Left ventricle myocardium inferior (tissue), 1 donor: ENCODE measurements around the gene CRYBA4. TPM values are rescaled to one million over a fixed set of nuclear protein-coding genes. Genes with fewer than 3 reads are reported as not detected.

ENCODE experiments used
- DNase-seq: peaks from one replicate; pipeline ENCODE4 v3.0.0-alpha.2; 2020
- H3K27ac ChIP-seq: fragments of 200-600 bp; replicated peaks from 2 replicates; pipeline ENCODE4 v1.8.0; 2021
- H3K27me3 ChIP-seq: fragments of 200-600 bp; 2 replicates; pipeline ENCODE4 v1.8.0; 2021; ENCODE audit warnings: low read depth
- H3K36me3 ChIP-seq: fragments of 200-600 bp; 2 replicates; pipeline ENCODE4 v1.8.0; 2021
- H3K4me1 ChIP-seq: fragments of 200-600 bp; 2 replicates; pipeline ENCODE4 v1.8.0; 2021
- H3K4me3 ChIP-seq: fragments of 200-600 bp; 2 replicates; pipeline ENCODE4 v1.8.0; 2021; ENCODE audit warnings: mild to moderate bottlenecking, moderate library complexity
- H3K9me3 ChIP-seq: fragments of 200-600 bp; replicated peaks from 2 replicates; pipeline ENCODE4 v1.8.0; 2021
- CTCF ChIP-seq: fragments of 200-600 bp; IDR thresholded peaks from 2 replicates; pipeline ENCODE4 v1.8.0; 2021; ENCODE audit warnings: antibody characterized with exemption, mild to moderate bottlenecking, borderline replicate concordance
- intact Hi-C: fragments of 100-400 bp; cut with micrococcal nuclease; formaldehyde crosslinking; loops from one replicate; pipeline ENCODE4 v1.11.0; 2022
- total RNA-seq: library from RNA; stranded (reverse); fragmentation: NEBNext Ultra II Directional; extraction: Animal tissue kit (Norgen Biotek cat#: 25700); gene quantifications from one replicate; pipeline ENCODE4 v1.2.1, GENCODE V29; 2021
- donor health status: DM: no; HTN: yes; CAD: no; lungs with severe emphysema.

Gene CRYBA4
- total RNA-seq, 1 donor from 2014 or later = not detected

- intact Hi-C loops = no loop called here
- peak; percentile 71 for TF ChIP-seq CTCF
- DNase-seq = peak; percentile 91
Observed at GRCh38 chr22:26672590-26673468, 51.1 kb downstream of the CRYBA4 start.

GRCh38 chr22:26673486-26673885 lies 51.7 kb downstream of the CRYBA4 start:
- Histone ChIP-seq H3K9me3 (no peaks in the 10 kb centered on the region), H3K4me1 (peaks cover 40% of the 10 kb centered on the region), H3K36me3 (no peaks in the 10 kb centered on the region), H3K4me3 (peak overlapping the region; percentile 81), H3K27ac (peak overlapping the region; percentile 96), H3K27me3 (no peaks in the 10 kb centered on the region)
- no peak for TF ChIP-seq CTCF
- intact Hi-C loops = no loop called here
- DNase-seq = no peak

More at GRCh38 chr22:26672590-26673468, 51.1 kb downstream of the CRYBA4 start:
- peak overlapping the region; percentile 96 for H3K27ac ChIP-seq
- H3K36me3 ChIP-seq = no peaks in the 10 kb centered on the region
- H3K9me3 ChIP-seq = no peaks in the 10 kb centered on the region
- H3K4me3 ChIP-seq = peak overlapping the region; percentile 81
- peaks cover 5% of the 10 kb centered on the region for H3K27me3 ChIP-seq
- H3K4me1 ChIP-seq = peaks cover 40% of the 10 kb centered on the region

GRCh38 chr22:26674211-26675190 lies 52.7 kb downstream of the CRYBA4 start:
- Histone ChIP-seq H3K27me3 (no peaks in the 10 kb centered on the region), H3K4me3 (peak overlapping the region; percentile 81), H3K36me3 (no peaks in the 10 kb centered on the region), H3K4me1 (peaks cover 48% of the 10 kb centered on the region), H3K27ac (peak overlapping the region; percentile 96), H3K9me3 (no peaks in the 10 kb centered on the region)
- intact Hi-C loops = no loop called here
- DNase-seq = no peak
- no peak for TF ChIP-seq CTCF

GRCh38 chr22:26675687-26676268 lies 54.0 kb downstream of the CRYBA4 start:
- TF ChIP-seq CTCF = no peak
- H3K9me3 ChIP-seq = no peaks in the 10 kb centered on the region
- DNase-seq = no peak
- peaks cover 4% of the 10 kb centered on the region for H3K36me3 ChIP-seq
- peaks cover 48% of the 10 kb centered on the region for H3K4me1 ChIP-seq
- H3K27me3 ChIP-seq = no peaks in the 10 kb centered on the region
- H3K4me3 ChIP-seq = no peak overlapping the region
- no peak overlapping the region for H3K27ac ChIP-seq
- intact Hi-C loops = no loop called here

- no peak overlapping the region for H3K4me3 ChIP-seq
- H3K9me3 ChIP-seq = peaks cover 3% of the 10 kb centered on the region
- peaks cover 49% of the 10 kb centered on the region for H3K4me1 ChIP-seq
- peaks cover 19% of the 10 kb centered on the region for H3K36me3 ChIP-seq
- intact Hi-C loops = no loop called here
- no peak for TF ChIP-seq CTCF
- no peak for DNase-seq
- H3K27me3 ChIP-seq = no peaks in the 10 kb centered on the region
- no peak overlapping the region for H3K27ac ChIP-seq
Observed at GRCh38 chr22:26677217-26677616, 55.5 kb downstream of the CRYBA4 start.
